ENCODE results near the gene KRT83.

KRT83 gene

DNA sequence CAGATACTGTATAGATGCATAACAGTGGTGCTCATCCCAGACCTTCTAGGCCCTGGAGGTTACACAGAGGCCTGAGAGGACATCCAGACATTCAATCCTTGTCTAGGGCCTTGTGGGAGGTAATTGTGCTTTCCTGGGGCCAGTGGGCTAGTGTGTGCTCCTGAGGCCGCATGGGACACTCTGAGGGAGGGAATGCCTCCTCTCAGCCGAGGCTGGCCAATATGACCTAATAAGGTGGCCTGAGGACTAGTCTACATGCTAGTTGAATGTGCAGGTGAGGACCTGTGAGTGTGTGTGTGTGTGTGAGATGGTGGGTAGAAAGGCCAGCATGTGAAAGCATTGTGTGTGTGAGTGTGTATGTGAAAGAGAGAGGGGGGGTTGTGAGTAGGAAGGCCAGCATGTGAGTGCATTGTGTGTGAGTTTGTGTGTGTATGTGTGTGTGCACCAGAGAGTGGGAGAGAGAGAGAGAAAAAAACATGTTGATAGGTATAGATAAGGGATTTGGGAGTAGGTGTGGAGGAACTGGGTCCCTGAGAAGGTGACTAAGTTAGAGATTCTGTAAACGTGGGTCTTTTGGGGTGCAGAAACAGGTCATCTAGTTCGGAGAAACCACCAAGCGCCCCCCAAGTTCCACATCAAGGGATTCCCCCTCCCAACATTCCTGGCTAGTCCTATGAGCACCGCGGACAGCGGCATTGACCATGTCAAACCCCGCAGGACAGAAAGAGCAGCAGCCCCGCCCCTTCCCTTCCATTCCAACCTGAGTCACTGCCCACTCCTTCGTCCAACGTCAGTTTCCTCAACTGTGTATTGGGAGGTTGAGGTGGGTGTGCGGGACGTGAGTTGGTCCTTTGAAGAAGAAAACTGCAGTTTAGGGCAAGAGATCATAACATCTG lies 20.2 kb downstream of the KRT83 start:
- TF ChIP-seq, protein P1, sequence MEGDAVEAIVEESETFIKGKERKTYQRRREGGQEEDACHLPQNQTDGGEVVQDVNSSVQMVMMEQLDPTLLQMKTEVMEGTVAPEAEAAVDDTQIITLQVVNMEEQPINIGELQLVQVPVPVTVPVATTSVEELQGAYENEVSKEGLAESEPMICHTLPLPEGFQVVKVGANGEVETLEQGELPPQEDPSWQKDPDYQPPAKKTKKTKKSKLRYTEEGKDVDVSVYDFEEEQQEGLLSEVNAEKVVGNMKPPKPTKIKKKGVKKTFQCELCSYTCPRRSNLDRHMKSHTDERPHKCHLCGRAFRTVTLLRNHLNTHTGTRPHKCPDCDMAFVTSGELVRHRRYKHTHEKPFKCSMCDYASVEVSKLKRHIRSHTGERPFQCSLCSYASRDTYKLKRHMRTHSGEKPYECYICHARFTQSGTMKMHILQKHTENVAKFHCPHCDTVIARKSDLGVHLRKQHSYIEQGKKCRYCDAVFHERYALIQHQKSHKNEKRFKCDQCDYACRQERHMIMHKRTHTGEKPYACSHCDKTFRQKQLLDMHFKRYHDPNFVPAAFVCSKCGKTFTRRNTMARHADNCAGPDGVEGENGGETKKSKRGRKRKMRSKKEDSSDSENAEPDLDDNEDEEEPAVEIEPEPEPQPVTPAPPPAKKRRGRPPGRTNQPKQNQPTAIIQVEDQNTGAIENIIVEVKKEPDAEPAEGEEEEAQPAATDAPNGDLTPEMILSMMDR (IDR thresholded peaks at IDR 0.05; ENCODE audit: low read depth, low read length) = no peak
- H3K4me3 ChIP-seq (replicated peaks in 1 of 2; ENCODE audit: low read depth in 2 of 2, low read length in 2 of 2) = no peak overlapping the region
- peak in 1 of 2 donors; percentile 20 for DNase-seq (ENCODE audit: low read depth in 2 of 2)

DNA sequence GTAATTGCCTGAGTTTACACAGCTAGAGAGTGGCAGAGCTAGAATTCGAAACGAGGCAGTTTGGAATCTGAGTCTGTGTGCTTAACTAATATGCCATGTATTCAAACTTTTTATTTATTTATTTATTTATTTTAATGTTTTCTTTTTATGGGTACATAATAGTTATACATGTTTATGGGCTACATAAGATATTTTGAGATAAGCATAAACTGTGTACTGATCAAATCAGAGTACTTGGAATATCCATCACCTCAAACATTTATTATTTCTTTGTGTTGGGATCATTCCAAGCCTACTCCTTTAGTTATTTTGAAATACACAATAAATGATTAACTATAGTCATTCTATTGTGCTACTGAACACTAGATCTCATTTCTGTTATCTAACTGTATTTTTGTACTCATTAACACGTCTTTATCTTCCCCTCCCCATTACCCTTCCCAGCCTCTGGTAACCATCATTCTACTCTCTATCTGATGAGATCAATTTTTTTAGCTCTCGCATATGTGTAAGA lies 22.5 kb downstream of the KRT83 start:
- no peak for DNase-seq (ENCODE audit: low read depth in 2 of 2)
- TF ChIP-seq, protein P1 (IDR thresholded peaks at IDR 0.05; ENCODE audit: low read depth, low read length) = no peak
- H3K4me3 ChIP-seq (replicated peaks in 1 of 2; ENCODE audit: low read depth in 2 of 2, low read length in 2 of 2) = no peak overlapping the region

DNA sequence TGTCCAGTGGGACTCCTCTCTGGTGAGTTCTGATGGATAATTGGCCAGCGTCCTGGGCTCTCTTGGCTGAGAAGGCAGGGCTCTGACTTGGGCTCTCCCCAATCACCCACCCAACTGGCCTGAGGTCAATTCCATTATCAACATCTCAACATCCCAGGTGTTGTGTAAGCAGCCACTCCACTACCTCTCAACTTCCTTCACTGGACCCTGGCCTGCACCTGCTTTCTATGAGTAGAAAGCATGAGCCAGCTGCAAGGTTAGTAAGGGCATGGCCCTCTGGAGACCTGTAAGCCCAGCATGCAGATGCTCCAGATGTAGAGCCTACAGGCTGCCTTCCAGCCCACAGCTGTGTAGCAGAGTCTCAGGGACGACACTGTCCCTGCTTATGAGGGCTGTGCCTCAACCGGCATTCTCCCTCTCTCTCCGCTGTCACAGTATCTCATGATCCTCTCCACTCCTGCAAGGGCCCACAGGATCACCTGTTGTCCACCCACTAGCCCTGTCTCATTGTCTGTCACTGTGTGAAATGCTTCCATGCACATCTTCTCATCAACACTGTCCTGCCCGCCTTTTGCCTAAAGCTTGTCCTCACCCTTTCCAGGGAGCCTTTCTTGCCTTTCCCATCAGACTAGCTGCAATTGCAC lies 24.5 kb downstream of the KRT83 start:
- no peak for DNase-seq (ENCODE audit: low read depth in 2 of 2)
- H3K4me3 ChIP-seq (replicated peaks in 1 of 2; ENCODE audit: low read depth in 2 of 2, low read length in 2 of 2) = no peak overlapping the region
- TF ChIP-seq, protein P1 (IDR thresholded peaks at IDR 0.05; ENCODE audit: low read depth, low read length) = no peak

DNA sequence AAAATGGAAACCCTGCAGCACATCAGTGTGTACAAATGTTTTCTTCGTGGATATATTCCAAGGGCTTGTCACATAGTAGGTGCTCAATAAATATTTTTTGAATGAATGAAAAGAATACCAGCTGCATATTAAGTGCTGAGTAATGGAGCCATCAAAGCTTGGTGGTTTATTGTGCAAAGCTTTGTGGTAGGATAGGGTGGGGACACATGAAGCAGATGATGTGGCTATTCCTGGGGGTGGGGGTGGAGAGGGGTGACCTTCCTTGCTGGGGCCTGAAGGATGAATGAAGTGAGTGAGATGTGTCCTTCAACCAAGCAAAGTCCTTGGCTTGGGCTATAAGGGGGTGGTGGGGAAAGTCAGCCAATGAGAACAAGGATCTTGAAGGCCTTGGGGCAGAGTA lies 25.5 kb downstream of the KRT83 start:
- no peak overlapping the region for H3K4me3 ChIP-seq (replicated peaks in 1 of 2; ENCODE audit: low read depth in 2 of 2, low read length in 2 of 2)
- peak in 1 of 2 donors; percentile 46 for DNase-seq (ENCODE audit: low read depth in 2 of 2)
- TF ChIP-seq, protein P1 (IDR thresholded peaks at IDR 0.05; ENCODE audit: low read depth, low read length) = no peak

DNA sequence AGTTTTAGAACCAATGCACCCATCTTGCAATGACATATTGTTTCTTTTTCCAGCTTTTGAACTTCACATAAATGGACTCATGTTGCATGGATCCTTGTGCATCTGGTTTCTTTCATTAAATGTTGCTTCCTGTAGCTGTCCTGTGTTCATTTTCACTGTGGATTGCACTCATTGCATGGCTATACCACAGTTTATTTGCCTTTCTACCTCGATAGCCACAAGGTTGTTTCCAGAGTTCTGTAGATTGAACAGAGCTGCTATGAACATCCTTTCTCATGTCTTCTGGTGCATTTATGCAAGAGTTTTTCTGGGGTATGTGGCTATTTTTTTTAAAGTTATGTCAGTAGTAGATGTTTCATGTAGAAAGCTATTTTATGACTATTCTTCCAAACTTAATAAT lies 26.4 kb downstream of the KRT83 start:
- TF ChIP-seq, protein P1 (IDR thresholded peaks at IDR 0.05; ENCODE audit: low read depth, low read length) = no peak
- no peak for DNase-seq (ENCODE audit: low read depth in 2 of 2)
- H3K4me3 ChIP-seq (replicated peaks in 1 of 2; ENCODE audit: low read depth in 2 of 2, low read length in 2 of 2) = no peak overlapping the region

DNA sequence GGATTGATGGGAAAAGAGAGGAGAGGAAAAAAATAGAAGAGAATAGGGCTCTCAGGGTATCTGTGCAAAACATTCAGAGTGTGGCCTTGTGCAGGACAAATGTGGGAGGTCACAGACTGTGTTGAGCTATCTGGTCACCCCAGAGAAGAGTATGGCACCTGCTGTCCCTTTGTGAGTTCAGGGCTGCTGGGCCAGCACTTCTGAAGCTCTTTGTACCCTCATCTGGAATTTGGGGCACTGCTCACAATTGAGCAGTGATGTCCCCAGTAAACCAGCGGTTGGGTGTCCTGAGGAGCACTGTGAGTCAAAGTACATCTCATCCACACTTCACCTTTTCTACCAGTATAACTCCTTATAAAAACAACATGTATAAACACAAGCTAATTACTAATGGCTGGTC lies 27.3 kb downstream of the KRT83 start:
- no peak overlapping the region for H3K4me3 ChIP-seq (replicated peaks in 1 of 2; ENCODE audit: low read depth in 2 of 2, low read length in 2 of 2)
- no peak for DNase-seq (ENCODE audit: low read depth in 2 of 2)
- TF ChIP-seq, protein P1 (IDR thresholded peaks at IDR 0.05; ENCODE audit: low read depth, low read length) = no peak

Measured in cardiac fibroblast (primary cell).